LNCAP (cell line): ENCODE data around the gene RINL.

Experiments used
- CTCF ChIP-seq: fragments of 450-650 bp; IDR thresholded peaks from 2 replicates; pipeline ENCODE4 v1.5.1; 2017; ENCODE audit warnings: mild to moderate bottlenecking

The RINL gene

GRCh38 chr19:38833092-38833425 is 45.0 kb downstream of the RINL start:
- TF ChIP-seq CTCF = no peak

GRCh38 chr19:38831142-38831605 is 46.9 kb downstream of the RINL start:
- no peak for TF ChIP-seq CTCF

- no peak for TF ChIP-seq CTCF
These were observed 47.9 kb downstream of the RINL start for GRCh38 chr19:38830039-38830733.

- TF ChIP-seq CTCF = no peak
These were observed 51.1 kb downstream of the RINL start for GRCh38 chr19:38826856-38827551.

- TF ChIP-seq CTCF = no peak
These were observed 58.7 kb downstream of the RINL start for GRCh38 chr19:38819231-38819920.
